Raji (cell line): Measurements from ENCODE around the gene DCDC2.

ENCODE experiments used
- POLR2A ChIP-seq: IDR thresholded peaks from 2 replicates; pipeline ENCODE4 v1.6.1; 2011; ENCODE audit warnings: low read depth, low read length, control low read depth; ENCODE audit not compliant: insufficient read depth

DCDC2 gene

GRCh38 chr6:24357336-24358218 lies at the start of gene DCDC2:
TSS of gene DCDC2 (minus strand) at chr6:24358059. CDS start at chr6:24357750, 309 bp downstream.
- no peak for TF ChIP-seq POLR2A

- no peak for TF ChIP-seq POLR2A
These were observed 47.4 kb upstream of the DCDC2 start for GRCh38 chr6:24405262-24405661.

- no peak for TF ChIP-seq POLR2A
These were observed 45.6 kb upstream of the DCDC2 start for GRCh38 chr6:24403501-24403824.

- TF ChIP-seq POLR2A: peak; percentile 99
These were observed 45.0 kb upstream of the DCDC2 start, which contains the start of gene MRS2 for GRCh38 chr6:24402697-24403500. TSS of gene MRS2 (plus strand) at chr6:24402936. CDS start at chr6:24403047, 111 bp downstream.

- no peak for TF ChIP-seq POLR2A
These were observed 43.6 kb upstream of the DCDC2 start for GRCh38 chr6:24401458-24401857.

GRCh38 chr6:24397631-24398030 lies 39.8 kb upstream of the DCDC2 start:
- TF ChIP-seq POLR2A: no peak

GRCh38 chr6:24396824-24397223 lies 39.0 kb upstream of the DCDC2 start:
- TF ChIP-seq POLR2A: no peak

GRCh38 chr6:24394780-24395437 lies 37.0 kb upstream of the DCDC2 start:
- no peak for TF ChIP-seq POLR2A

GRCh38 chr6:24394061-24394779 lies 36.4 kb upstream of the DCDC2 start:
- TF ChIP-seq POLR2A: no peak

- no peak for TF ChIP-seq POLR2A
These were observed 34.0 kb upstream of the DCDC2 start for GRCh38 chr6:24391756-24392405.

- TF ChIP-seq POLR2A: no peak
These were observed 33.3 kb upstream of the DCDC2 start for GRCh38 chr6:24391208-24391607.

GRCh38 chr6:24387818-24388217 lies 30.0 kb upstream of the DCDC2 start:
- TF ChIP-seq POLR2A: no peak

- no peak for TF ChIP-seq POLR2A
These were observed 27.8 kb upstream of the DCDC2 start for GRCh38 chr6:24385536-24386269.

GRCh38 chr6:24382220-24382540 lies 24.3 kb upstream of the DCDC2 start:
- TF ChIP-seq POLR2A: no peak
